K562 (cell line): ENCODE data around the gene MACF1. TPM values are rescaled to one million over a fixed set of nuclear protein-coding genes. Genes with fewer than 3 reads are reported as not detected.

Experiments
- ATAC-seq: fragments of 200-7000 bp; cut with Tn5 transposase; 3 replicates; pipeline ENCODE4 v1.9.1; 2020; ENCODE audit warnings: moderate library complexity
- BruUV-seq: library from RNA; stranded (reverse); fragments of 400-500 nt; replicated peaks from 2 replicates; lab custom pipeline; 2021; lab: Mats Ljungman, UMichigan
- CTCF ChIA-PET: fragments of 300-600 bp; formaldehyde crosslinking; extraction: SDS; loops from one replicate; lab custom pipeline; 2021; ENCODE audit warnings: low intra/inter-chr PET ratio; lab: Yijun Ruan, JAX
- POLR2A ChIA-PET: fragments of 300-600, 350-650 bp; sonication (Branson Sonifier 250); formaldehyde crosslinking; extraction: SDS; loops from one replicate; lab custom pipeline; 2021; ENCODE audit warnings: antibody characterized with exemption, inconsistent platforms; lab: Yijun Ruan, JAX
- DNase-seq, 4 experiments: peaks; one replicate each; pipeline versions ENCODE4 v3.0.0 to v3.0.0-alpha.2; 2011 to 2018; ENCODE audit warnings: low spot score in 3 of 4, mixed read lengths in 3 of 4; ENCODE audit errors: extremely low read depth in 1 of 4
- FAIRE-seq: peaks from 2 replicates; lab custom pipeline; 2011; peaks lifted over from hg19 to GRCh38; lab: Jason Lieb, UNC
- H2AFZ ChIP-seq: 2 replicates; pipeline ENCODE4 v1.6.0; 2011; ENCODE audit warnings: low read depth, low read length, control low read depth, inconsistent platforms
- H3K27ac ChIP-seq: fragments of 200-600 bp; 3 replicates; pipeline ENCODE4 v1.8.0; 2011; ENCODE audit warnings: low read depth, mild to moderate bottlenecking, control low read depth, inconsistent platforms, low read length, moderate library complexity, mixed read lengths; ENCODE audit errors: extremely low read depth
- H3K27me3 ChIP-seq, 2 experiments: fragments of 300-600 bp in 1 of 2; 2 replicates in 1 of 2; 3 replicates in 1 of 2; pipeline versions ENCODE4 v1.6.0 to v1.8.0; 2011; ENCODE audit warnings: inconsistent platforms in 2 of 2, low read length in 2 of 2, mild to moderate bottlenecking in 1 of 2, mixed read lengths in 1 of 2, moderate library complexity in 1 of 2; ENCODE audit not compliant: control insufficient read depth in 2 of 2, insufficient read depth in 2 of 2
- H3K36me3 ChIP-seq: fragments of 300-600 bp; 3 replicates; pipeline ENCODE4 v1.8.0; 2011; ENCODE audit warnings: mild to moderate bottlenecking, low read length, inconsistent platforms; ENCODE audit not compliant: control insufficient read depth, insufficient read depth
- H3K4me1 ChIP-seq, 2 experiments: fragments of 200-600 bp in 1 of 2; replicated peaks in 1 of 2; 2 replicates in 1 of 2; 3 replicates in 1 of 2; pipeline versions ENCODE4 v1.5.1 to v1.8.0; 2011; ENCODE audit warnings: inconsistent platforms in 2 of 2, low read length in 2 of 2, mild to moderate bottlenecking in 1 of 2, mixed read lengths in 1 of 2, moderate library complexity in 1 of 2; ENCODE audit not compliant: control insufficient read depth in 2 of 2, insufficient read depth in 2 of 2
- H3K4me2 ChIP-seq: 2 replicates; pipeline ENCODE4 v1.6.1; 2011; ENCODE audit warnings: low read length, control low read depth, inconsistent platforms, mixed read lengths; ENCODE audit not compliant: insufficient read depth
- H3K4me3 ChIP-seq: fragments of 200-600 bp; sonication (generic), shearing (Covaris generic); 2 replicates; pipeline ENCODE4 v1.5.1; 2016; ENCODE audit warnings: control low read depth, inconsistent platforms
- H3K79me2 ChIP-seq: fragments of 200-600 bp; 3 replicates; pipeline ENCODE4 v1.8.0; 2011; ENCODE audit warnings: low read length, inconsistent platforms; ENCODE audit not compliant: control insufficient read depth, insufficient read depth
- H3K9ac ChIP-seq, 2 experiments: 2 replicates each; pipeline versions ENCODE4 v1.6.0 to v1.6.1; 2011; ENCODE audit warnings: low read depth in 2 of 2, low read length in 2 of 2, control low read depth in 1 of 2, inconsistent platforms in 1 of 2, mild to moderate bottlenecking in 1 of 2, mixed read lengths in 1 of 2; ENCODE audit not compliant: insufficient read depth in 1 of 2
- H3K9me1 ChIP-seq: one replicate; pipeline ENCODE4 v1.6.0; 2011; ENCODE audit warnings: inconsistent platforms, mild to moderate bottlenecking, low read length, moderate library complexity; ENCODE audit not compliant: control insufficient read depth, insufficient read depth
- H3K9me3 ChIP-seq: replicated peaks from 2 replicates; pipeline ENCODE4 v1.5.1; 2011; ENCODE audit warnings: low read depth, low read length, inconsistent platforms; ENCODE audit not compliant: control insufficient read depth, insufficient read depth
- H4K20me1 ChIP-seq: replicated peaks from 2 replicates; pipeline ENCODE4 v1.6.1; 2011; ENCODE audit warnings: low read length, inconsistent platforms, mixed read lengths; ENCODE audit not compliant: control insufficient read depth, insufficient read depth
- CBFA2T3 ChIP-seq: fragments of 450-650 bp; IDR thresholded peaks from 2 replicates; pipeline ENCODE4 v1.6.1; 2017
- CXXC5 ChIP-seq: fragments of 250-450 bp; sonication (Bioruptor Pico); IDR thresholded peaks from 2 replicates; pipeline ENCODE4 v1.8.0; 2022; ENCODE audit warnings: inconsistent platforms, mild to moderate bottlenecking, moderate library complexity
- FOXK2 ChIP-seq, 2 experiments: fragments of 450-650 bp; IDR thresholded peaks in 1 of 2; conservative IDR thresholded peaks in 1 of 2; 2 replicates each; pipeline ENCODE4 v1.6.1; 2016; ENCODE audit warnings: low read depth in 2 of 2, mild to moderate bottlenecking in 1 of 2
- MTA1 ChIP-seq: fragments of 450-650 bp; IDR thresholded peaks from 2 replicates; pipeline ENCODE4 v1.6.1; 2017; ENCODE audit warnings: borderline replicate concordance
- PCBP1 ChIP-seq: fragments of 200-400 bp; formaldehyde crosslinking; IDR thresholded peaks from 2 replicates; pipeline ENCODE4 v1.6.1; 2018; ENCODE audit warnings: mild to moderate bottlenecking, low read depth, low read length; ENCODE audit not compliant: poor library complexity, severe bottlenecking
- PHB ChIP-seq: fragments of 250-450 bp; sonication (Bioruptor Pico); IDR thresholded peaks from 2 replicates; pipeline ENCODE4 v1.5.0; 2021
- RBM39 ChIP-seq: fragments of 200-400 bp; formaldehyde crosslinking; optimal IDR thresholded peaks from 2 replicates; pipeline ENCODE3; 2018; ENCODE audit warnings: low read depth, low read length
- ZNF41 ChIP-seq: fragments of 250-450 bp; sonication (Bioruptor Pico); conservative IDR thresholded peaks from 2 replicates; pipeline ENCODE4 v1.4.0; 2020; ENCODE audit warnings: mild to moderate bottlenecking
- ZNF507 ChIP-seq: conservative IDR thresholded peaks from 2 replicates; pipeline ENCODE4 v1.6.1; 2017; ENCODE audit warnings: missing genetic modification characterization, missing compliant biosample characterization
- ZNF75A ChIP-seq: fragments of 450-650 bp; formaldehyde crosslinking; IDR thresholded peaks from 2 replicates; pipeline ENCODE4 v1.4.0; 2020; ENCODE audit warnings: mild to moderate bottlenecking
- WGBS: fragments of 100-300 bp; shearing (Covaris generic); methylation state at CpG from one replicate; pipeline ENCODE4 v1.1.6; 2016; ENCODE audit warnings: low coverage, mixed read lengths; ENCODE audit not compliant: insufficient coverage; ENCODE audit errors: missing lambda C conversion rate; 5-methylcytosine and 5-hydroxymethylcytosine counted together
- in situ Hi-C: fragments of 300-500 bp; cut with MboI; formaldehyde crosslinking; loops from 4 replicates; pipeline ENCODE4 v1.15.0; 2018; ENCODE audit warnings: inconsistent platforms, mixed read lengths
- intact Hi-C: fragments of 100-400 bp; cut with micrococcal nuclease; formaldehyde crosslinking; loops from 2 replicates; pipeline ENCODE4 v1.14.2; 2022
- polyA plus RNA-seq, 8 experiments: library from polyadenylated mRNA; depleted of rRNA in 4 of 8; stranded (reverse) in 5 of 8; unstranded in 3 of 8; fragments of >200 nt; fragmentation: Nextera tagmentation in 2 of 8; fragmentation: Illumina TruSeq in 1 of 8; extraction: Ambion mirVana in 2 of 8; extraction: Trizol in 1 of 8; gene quantifications; 2 replicates each; pipeline versions ENCODE4 v1.2.1 to v1.2.3, GENCODE V29; 2011 to 2014; ENCODE audit warnings: inconsistent platforms in 1 of 8, missing spikeins in 1 of 8
- total RNA-seq, 7 experiments: library from RNA; depleted of rRNA in 6 of 7; stranded (reverse); fragments of >200 nt in 6 of 7; fragmentation: Illumina TruSeq in 2 of 7; extraction: Trizol in 2 of 7; gene quantifications; 2 replicates each; pipeline versions ENCODE4 v1.2.1 to v1.2.3, GENCODE V29; 2011 to 2021; ENCODE audit warnings: low replicate concordance in 1 of 7
- TF ChIP-seq, protein P1 (sequence below): fragments of 450-650 bp; IDR thresholded peaks from 2 replicates; pipeline ENCODE4 v1.6.1; 2017; ENCODE audit warnings: antibody characterized with exemption
- TF ChIP-seq, protein P2 (sequence below): sonication (generic); formaldehyde crosslinking; IDR thresholded peaks from 2 replicates; pipeline ENCODE4 v1.8.1; 2023; ENCODE audit warnings: mild to moderate bottlenecking, missing genetic modification reagents
- TF ChIP-seq, protein P3 (sequence below): sonication (generic); formaldehyde crosslinking; IDR thresholded peaks from 2 replicates; pipeline ENCODE4 v1.8.0; 2022; ENCODE audit warnings: mild to moderate bottlenecking, missing genetic modification reagents

Gene MACF1
- total and polyA plus RNA-seq, 9 of the 15 experiments (the other 6 are each of a cell fraction or from before 2014, with no cell fraction given): 13.2 to 232 (median 112) TPM

DNA sequence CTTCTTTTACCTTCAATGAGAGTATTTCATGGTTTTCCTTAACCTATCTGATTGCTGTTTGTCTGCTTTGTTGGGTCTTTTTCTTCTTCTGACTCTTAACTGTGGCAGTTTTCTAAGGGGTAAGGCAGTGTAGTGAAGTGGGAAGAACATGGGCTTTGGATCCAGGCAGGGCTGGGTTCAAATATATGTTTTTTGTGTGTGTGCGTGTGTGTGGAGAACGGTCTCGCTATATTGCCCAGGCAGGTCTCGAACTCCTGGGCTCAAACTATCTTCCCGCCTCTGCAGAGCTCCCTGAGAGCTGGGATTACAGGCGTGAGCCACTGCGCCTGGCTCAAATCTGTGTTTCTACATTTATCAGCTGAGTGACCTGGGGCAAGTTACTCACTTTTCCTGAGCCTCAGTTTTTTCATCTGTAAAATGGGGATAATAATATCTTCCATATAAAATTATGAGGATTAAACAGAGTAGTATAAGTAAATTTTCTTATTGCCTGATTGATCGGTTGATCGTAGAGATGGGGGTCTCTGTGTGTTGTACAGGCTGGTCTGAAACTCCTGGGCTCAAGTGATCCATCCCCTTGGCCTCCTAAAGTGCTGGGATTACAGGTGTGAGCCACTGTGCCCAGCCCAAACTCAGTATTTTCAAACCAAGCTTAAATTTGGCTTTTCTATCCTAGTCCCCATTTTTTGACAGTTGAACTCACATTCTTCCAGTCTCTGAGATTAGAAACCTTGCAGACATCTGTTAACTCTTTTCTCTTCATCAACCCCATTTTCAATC, 36.0 kb upstream of the MACF1 start (continued):
- TF ChIP-seq, protein P1, sequence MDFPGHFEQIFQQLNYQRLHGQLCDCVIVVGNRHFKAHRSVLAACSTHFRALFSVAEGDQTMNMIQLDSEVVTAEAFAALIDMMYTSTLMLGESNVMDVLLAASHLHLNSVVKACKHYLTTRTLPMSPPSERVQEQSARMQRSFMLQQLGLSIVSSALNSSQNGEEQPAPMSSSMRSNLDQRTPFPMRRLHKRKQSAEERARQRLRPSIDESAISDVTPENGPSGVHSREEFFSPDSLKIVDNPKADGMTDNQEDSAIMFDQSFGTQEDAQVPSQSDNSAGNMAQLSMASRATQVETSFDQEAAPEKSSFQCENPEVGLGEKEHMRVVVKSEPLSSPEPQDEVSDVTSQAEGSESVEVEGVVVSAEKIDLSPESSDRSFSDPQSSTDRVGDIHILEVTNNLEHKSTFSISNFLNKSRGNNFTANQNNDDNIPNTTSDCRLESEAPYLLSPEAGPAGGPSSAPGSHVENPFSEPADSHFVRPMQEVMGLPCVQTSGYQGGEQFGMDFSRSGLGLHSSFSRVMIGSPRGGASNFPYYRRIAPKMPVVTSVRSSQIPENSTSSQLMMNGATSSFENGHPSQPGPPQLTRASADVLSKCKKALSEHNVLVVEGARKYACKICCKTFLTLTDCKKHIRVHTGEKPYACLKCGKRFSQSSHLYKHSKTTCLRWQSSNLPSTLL: no peak
- no peak for TF ChIP-seq ZNF41 (CRISPR knock-in tag)
- TF ChIP-seq MTA1: no peak
- TF ChIP-seq, all 486 proteins: peak for 46

DNA sequence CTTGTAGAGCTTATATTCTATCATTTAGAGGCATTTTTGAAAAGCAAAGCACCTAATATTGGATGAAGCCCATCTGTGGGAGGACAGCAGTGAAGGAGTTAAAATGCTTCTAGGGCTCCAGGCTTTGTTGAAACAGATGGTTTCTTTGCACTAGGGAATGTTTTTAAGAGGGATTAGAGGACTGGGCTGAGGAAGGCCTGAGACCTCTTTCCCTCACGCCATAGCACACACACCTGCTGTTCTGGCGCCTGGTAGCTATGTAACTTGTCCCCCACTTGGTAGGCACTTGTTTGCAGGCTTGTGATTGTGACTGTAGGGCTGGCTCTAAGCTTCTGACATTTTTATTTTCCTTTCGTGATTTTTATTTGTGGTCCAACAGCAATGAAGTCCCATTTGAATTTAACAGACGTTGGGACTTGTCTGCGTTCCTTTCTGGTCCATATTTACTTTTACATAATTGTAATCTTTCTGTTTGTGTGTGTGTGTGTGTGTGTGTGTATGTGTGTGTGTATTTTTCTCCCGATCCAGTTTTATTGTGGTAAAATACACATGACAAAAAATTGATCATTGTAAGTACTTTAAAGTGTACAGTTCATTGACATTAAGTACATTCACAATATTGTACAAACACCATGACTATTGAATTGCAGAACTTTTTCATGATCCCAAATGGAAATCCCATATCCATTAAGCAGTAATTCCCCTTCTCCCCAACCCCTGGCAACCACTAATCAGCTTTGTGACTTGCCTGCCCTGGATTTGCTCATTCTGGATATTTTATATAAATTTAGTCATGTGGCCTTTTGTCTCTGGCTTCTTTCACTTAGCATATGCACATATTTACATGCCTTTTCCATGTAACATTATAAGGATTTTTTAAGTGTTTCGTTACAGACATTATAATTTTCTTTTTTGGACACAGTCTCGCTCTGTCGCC, 33.5 kb upstream of the MACF1 start:
- ChIA-PET POLR2A (interaction anchor here (1.0 to 1.6 kb wide), 4 partner anchors 12 to 17 kb away, joined by 3 to 4 read pairs (median 3); no protein-coding TSS in a partner anchor), CTCF (no interaction called here)
- no peak for ATAC-seq
- FAIRE-seq: no peak
- H3K4me1 ChIP-seq: peaks cover 42 to 63% of the 10 kb centered on the region in 2 experiments
- H3K9me1 ChIP-seq: no peaks in the 10 kb centered on the region
- DNase-seq: peak in 2 of 4 experiments; percentile 35 to 39
- H3K4me2 ChIP-seq: no peak overlapping the region
- in situ Hi-C loops: no loop called here
- intact Hi-C loops: no loop called here
- BruUV-seq: no TSS peak
- H3K27ac ChIP-seq: no peak overlapping the region; the same call in 2 of the 3 replicates
- no peaks in the 10 kb centered on the region for H3K27me3 ChIP-seq
- 63% methylated on average over 9 of the region's 9 CpGs for WGBS
- peaks cover 55% of the 10 kb centered on the region for H3K79me2 ChIP-seq
- H3K9ac ChIP-seq: peak overlapping the region in 1 of 2 experiments; percentile 6; a peak in 2 of 4 replicates
- no peaks in the 10 kb centered on the region for H3K36me3 ChIP-seq
- H4K20me1 ChIP-seq: no peaks in the 10 kb centered on the region
- H2AFZ ChIP-seq: no peak overlapping the region
- no peak overlapping the region for H3K4me3 ChIP-seq
- no peaks in the 10 kb centered on the region for H3K9me3 ChIP-seq
- TF ChIP-seq PCBP1 (no peak), ZNF507 (tag) (no peak), CBFA2T3 (peak; percentile 12; the same call in 1 of the 2 replicates), FOXK2 (conservative IDR thresholded peaks at IDR 0.05 in 1 of 2, IDR thresholded peaks at IDR 0.05 in 1 of 2; ENCODE audit: low read depth in 2 of 2) (peak in 1 of 2 experiments; percentile 60; a peak in 2 of 4 replicates), PHB (CRISPR knock-in tag) (no peak), RBM39 (no peak), ZNF75A (no peak), CXXC5 (CRISPR knock-in tag) (0 out of 2 replicates have a peak, but pooled peaks have one; percentile 16)
- TF ChIP-seq, protein P2, sequence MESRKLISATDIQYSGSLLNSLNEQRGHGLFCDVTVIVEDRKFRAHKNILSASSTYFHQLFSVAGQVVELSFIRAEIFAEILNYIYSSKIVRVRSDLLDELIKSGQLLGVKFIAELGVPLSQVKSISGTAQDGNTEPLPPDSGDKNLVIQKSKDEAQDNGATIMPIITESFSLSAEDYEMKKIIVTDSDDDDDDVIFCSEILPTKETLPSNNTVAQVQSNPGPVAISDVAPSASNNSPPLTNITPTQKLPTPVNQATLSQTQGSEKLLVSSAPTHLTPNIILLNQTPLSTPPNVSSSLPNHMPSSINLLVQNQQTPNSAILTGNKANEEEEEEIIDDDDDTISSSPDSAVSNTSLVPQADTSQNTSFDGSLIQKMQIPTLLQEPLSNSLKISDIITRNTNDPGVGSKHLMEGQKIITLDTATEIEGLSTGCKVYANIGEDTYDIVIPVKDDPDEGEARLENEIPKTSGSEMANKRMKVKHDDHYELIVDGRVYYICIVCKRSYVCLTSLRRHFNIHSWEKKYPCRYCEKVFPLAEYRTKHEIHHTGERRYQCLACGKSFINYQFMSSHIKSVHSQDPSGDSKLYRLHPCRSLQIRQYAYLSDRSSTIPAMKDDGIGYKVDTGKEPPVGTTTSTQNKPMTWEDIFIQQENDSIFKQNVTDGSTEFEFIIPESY (CRISPR knock-in tag): peak; percentile 85
- TF ChIP-seq, protein P3, sequence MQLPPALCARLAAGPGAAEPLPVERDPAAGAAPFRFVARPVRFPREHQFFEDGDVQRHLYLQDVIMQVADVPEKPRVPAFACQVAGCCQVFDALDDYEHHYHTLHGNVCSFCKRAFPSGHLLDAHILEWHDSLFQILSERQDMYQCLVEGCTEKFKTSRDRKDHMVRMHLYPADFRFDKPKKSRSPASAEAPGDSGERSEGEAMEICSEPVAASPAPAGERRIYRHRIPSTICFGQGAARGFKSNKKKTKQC (CRISPR knock-in tag): no peak
